Upper lobe of right lung (tissue), 1 donor: Measurements from ENCODE around the gene HERPUD1. TPM values are rescaled to one million over a fixed set of nuclear protein-coding genes. Genes with fewer than 3 reads are reported as not detected.

Experiments used
- ATAC-seq: fragments of 200-7000 bp; cut with Tn5 transposase; one replicate; pipeline ENCODE4 v1.9.1; 2020; ENCODE audit warnings: mild to moderate bottlenecking, moderate library complexity
- DNase-seq: peaks from one replicate; pipeline ENCODE4 v3.0.0-alpha.2; 2020
- H3K27ac ChIP-seq: fragments of 200-600 bp; one replicate; pipeline ENCODE4 v1.8.0; 2022
- H3K27me3 ChIP-seq: fragments of 200-600 bp; one replicate; pipeline ENCODE4 v1.8.0; 2022; ENCODE audit warnings: mild to moderate bottlenecking
- H3K36me3 ChIP-seq: fragments of 200-600 bp; one replicate; pipeline ENCODE4 v1.8.0; 2022
- H3K4me1 ChIP-seq: fragments of 200-600 bp; one replicate; pipeline ENCODE4 v1.8.0; 2022
- H3K4me3 ChIP-seq: fragments of 200-600 bp; one replicate; pipeline ENCODE4 v1.8.0; 2022; ENCODE audit warnings: mild to moderate bottlenecking
- H3K9me3 ChIP-seq: fragments of 200-600 bp; one replicate; pipeline ENCODE4 v1.8.0; 2022
- intact Hi-C: fragments of 100-400 bp; cut with DNase I; formaldehyde crosslinking; loops from one replicate; pipeline ENCODE4 v1.11.0; 2022
- total RNA-seq: library from RNA; stranded (reverse); fragmentation: NEBNext Ultra II Directional; extraction: Animal tissue kit (Norgen Biotek cat#: 25700); gene quantifications from one replicate; pipeline ENCODE4 v1.2.1, GENCODE V29; 2021
- TF ChIP-seq, protein P1 (sequence below): fragments of 200-600 bp; IDR thresholded peaks from one replicate; pipeline ENCODE4 v1.8.0; 2022; ENCODE audit warnings: antibody characterized with exemption
- donor health status: DM: no; HTN: yes; CAD: no; lungs with severe emphysema.

The HERPUD1 gene
- total RNA-seq, 1 donor from 2014 or later: 223 TPM

DNA sequence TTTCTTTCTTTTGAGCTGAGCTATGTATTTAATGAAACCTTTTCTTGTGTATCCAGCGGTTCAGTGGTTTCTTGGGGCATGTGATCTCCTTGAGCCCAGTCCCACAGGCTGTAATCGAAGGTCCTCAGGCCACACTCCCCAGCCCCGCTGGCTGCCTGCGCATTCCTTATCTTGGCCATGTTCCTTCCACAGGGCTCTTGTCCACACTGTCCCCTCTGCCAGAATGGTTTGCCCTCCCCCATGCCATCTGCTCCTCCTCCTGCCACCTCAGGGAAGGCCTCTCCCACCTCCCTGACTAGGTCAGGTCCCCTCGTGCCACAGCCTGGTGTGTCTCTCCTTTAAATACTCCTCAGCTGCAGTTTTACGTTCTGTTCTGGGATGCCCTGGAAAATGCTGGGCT, 45.3 kb downstream of the HERPUD1 start:
- intact Hi-C loops: no loop called here
- no peaks in the 10 kb centered on the region for H3K27me3 ChIP-seq
- peak; percentile 6 for ATAC-seq
- no peaks in the 10 kb centered on the region for H3K4me1 ChIP-seq
- TF ChIP-seq, protein P1, sequence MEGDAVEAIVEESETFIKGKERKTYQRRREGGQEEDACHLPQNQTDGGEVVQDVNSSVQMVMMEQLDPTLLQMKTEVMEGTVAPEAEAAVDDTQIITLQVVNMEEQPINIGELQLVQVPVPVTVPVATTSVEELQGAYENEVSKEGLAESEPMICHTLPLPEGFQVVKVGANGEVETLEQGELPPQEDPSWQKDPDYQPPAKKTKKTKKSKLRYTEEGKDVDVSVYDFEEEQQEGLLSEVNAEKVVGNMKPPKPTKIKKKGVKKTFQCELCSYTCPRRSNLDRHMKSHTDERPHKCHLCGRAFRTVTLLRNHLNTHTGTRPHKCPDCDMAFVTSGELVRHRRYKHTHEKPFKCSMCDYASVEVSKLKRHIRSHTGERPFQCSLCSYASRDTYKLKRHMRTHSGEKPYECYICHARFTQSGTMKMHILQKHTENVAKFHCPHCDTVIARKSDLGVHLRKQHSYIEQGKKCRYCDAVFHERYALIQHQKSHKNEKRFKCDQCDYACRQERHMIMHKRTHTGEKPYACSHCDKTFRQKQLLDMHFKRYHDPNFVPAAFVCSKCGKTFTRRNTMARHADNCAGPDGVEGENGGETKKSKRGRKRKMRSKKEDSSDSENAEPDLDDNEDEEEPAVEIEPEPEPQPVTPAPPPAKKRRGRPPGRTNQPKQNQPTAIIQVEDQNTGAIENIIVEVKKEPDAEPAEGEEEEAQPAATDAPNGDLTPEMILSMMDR: no peak
- no peaks in the 10 kb centered on the region for H3K9me3 ChIP-seq
- no peak overlapping the region for H3K27ac ChIP-seq
- no peak for DNase-seq
- H3K4me3 ChIP-seq: no peak overlapping the region
- H3K36me3 ChIP-seq: no peaks in the 10 kb centered on the region

- Histone ChIP-seq H3K27ac (no peak overlapping the region), H3K4me1 (no peaks in the 10 kb centered on the region), H3K9me3 (no peaks in the 10 kb centered on the region), H3K27me3 (no peaks in the 10 kb centered on the region), H3K4me3 (no peak overlapping the region), H3K36me3 (no peaks in the 10 kb centered on the region)
- TF ChIP-seq, protein P1: no peak
- DNase-seq (no peak), ATAC-seq (peak; percentile 10)
- intact Hi-C loops: no loop called here
These were observed 46.0 kb downstream of the HERPUD1 start for GRCh38 chr16:56977823-56978430.

DNA sequence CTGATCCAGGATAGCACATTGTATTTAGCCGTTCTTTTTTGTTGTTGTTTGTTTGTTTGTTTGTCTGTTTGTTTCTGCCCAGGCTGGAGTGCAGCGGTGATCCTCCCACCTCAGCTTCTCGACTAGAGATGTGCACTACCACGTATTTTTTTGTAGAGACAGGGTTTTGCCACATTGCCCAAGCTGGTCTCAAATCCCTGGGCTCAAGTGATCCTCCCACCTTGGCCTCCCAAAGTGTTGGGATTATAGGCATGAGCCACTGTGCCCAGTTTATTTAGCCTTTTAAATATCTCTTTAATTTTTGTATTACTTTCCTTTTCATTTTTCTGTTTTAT, 48.2 kb downstream of the HERPUD1 start:
- intact Hi-C loops: no loop called here
- ATAC-seq: no peak
- TF ChIP-seq, protein P1: no peak

GRCh38 chr16:56980792-56981724, 49.1 kb downstream of the HERPUD1 start:
- no peak overlapping the region for H3K27ac ChIP-seq
- no peaks in the 10 kb centered on the region for H3K27me3 ChIP-seq
- H3K36me3 ChIP-seq: no peaks in the 10 kb centered on the region
- DNase-seq (no peak), ATAC-seq (no peak)
- H3K4me3 ChIP-seq: no peak overlapping the region
- TF ChIP-seq, protein P1: no peak
- H3K4me1 ChIP-seq: no peaks in the 10 kb centered on the region
- intact Hi-C loops: no loop called here
- no peaks in the 10 kb centered on the region for H3K9me3 ChIP-seq

More for the DNA sequence above, 48.2 kb downstream of the HERPUD1 start:
- Histone ChIP-seq H3K27ac (no peak overlapping the region), H3K4me3 (no peak overlapping the region), H3K9me3 (no peaks in the 10 kb centered on the region), H3K27me3 (no peaks in the 10 kb centered on the region), H3K36me3 (no peaks in the 10 kb centered on the region), H3K4me1 (no peaks in the 10 kb centered on the region)
- no peak for DNase-seq

- Histone ChIP-seq H3K36me3 (no peaks in the 10 kb centered on the region), H3K27ac (no peak overlapping the region), H3K9me3 (no peaks in the 10 kb centered on the region), H3K4me1 (no peaks in the 10 kb centered on the region), H3K4me3 (no peak overlapping the region), H3K27me3 (no peaks in the 10 kb centered on the region)
- ATAC-seq (no peak), DNase-seq (no peak)
- intact Hi-C loops: no loop called here
- TF ChIP-seq, protein P1: no peak
These were observed 49.9 kb downstream of the HERPUD1 start for GRCh38 chr16:56981729-56982271.
